Vagina (tissue), 2 donors: Measurements from ENCODE around the gene DCHS2. TPM values are rescaled to one million over a fixed set of nuclear protein-coding genes. Genes with fewer than 3 reads are reported as not detected.

Experiments used
- DNase-seq, 2 donors: peaks; one replicate each; pipeline ENCODE4 v3.0.0-alpha.2; 2017; ENCODE audit errors: extremely low spot score in 2 of 2
- H3K27ac ChIP-seq: fragments of 200-600 bp; sonication (generic); one replicate; pipeline ENCODE4 v1.5.1; 2019
- H3K27me3 ChIP-seq: fragments of 200-600 bp; sonication (generic); one replicate; pipeline ENCODE4 v1.5.1; 2019
- H3K36me3 ChIP-seq, 2 donors: fragments of 200-600 bp; sonication (generic); one replicate each; pipeline ENCODE4 v1.5.1; 2017 to 2019
- H3K4me1 ChIP-seq: fragments of 200-600 bp; sonication (generic); one replicate; pipeline ENCODE4 v1.5.1; 2019
- H3K4me3 ChIP-seq, 2 donors: fragments of 200-600 bp; sonication (generic); 1 replicate in 1 of 2; 2 replicates in 1 of 2; pipeline ENCODE4 v1.5.1; 2016 to 2019
- H3K9me3 ChIP-seq: fragments of 200-600 bp; sonication (generic); one replicate; pipeline ENCODE4 v1.5.1; 2019
- POLR2A ChIP-seq, 2 donors: fragments of 450-650 bp; IDR thresholded peaks; one replicate each; pipeline ENCODE4 v1.6.1; 2017; ENCODE audit warnings: antibody characterized with exemption in 2 of 2, mild to moderate bottlenecking in 2 of 2, moderate library complexity in 2 of 2
- POLR2AphosphoS5 ChIP-seq, 2 donors: sonication (generic); formaldehyde crosslinking; IDR thresholded peaks; one replicate each; pipeline ENCODE4 v1.9.0; 2017; ENCODE audit warnings: antibody characterized with exemption in 2 of 2, mild to moderate bottlenecking in 2 of 2, low read depth in 1 of 2; ENCODE audit not compliant: insufficient read depth in 1 of 2
- intact Hi-C: fragments of 100-400 bp; cut with DNase I; formaldehyde crosslinking; loops from one replicate; pipeline ENCODE4 v1.15.1; 2023
- total RNA-seq: library from RNA; depleted of rRNA; stranded (reverse); fragments of >200 nt; gene quantifications from one replicate; pipeline ENCODE4 v1.2.3, GENCODE V29; 2016
- TF ChIP-seq, protein P1 (sequence below), 3 experiments: fragments of 450-650 bp in 2 of 3; fragments of 200-600 bp in 1 of 3; sonication (generic) in 1 of 3; IDR thresholded peaks; one replicate each; pipeline ENCODE4 v1.5.1; 2017 to 2019; ENCODE audit warnings: antibody characterized with exemption in 3 of 3, mild to moderate bottlenecking in 2 of 3, moderate library complexity in 2 of 3

Gene DCHS2
- total RNA-seq, 1 donor from 2014 or later: 7.9 TPM

DNA sequence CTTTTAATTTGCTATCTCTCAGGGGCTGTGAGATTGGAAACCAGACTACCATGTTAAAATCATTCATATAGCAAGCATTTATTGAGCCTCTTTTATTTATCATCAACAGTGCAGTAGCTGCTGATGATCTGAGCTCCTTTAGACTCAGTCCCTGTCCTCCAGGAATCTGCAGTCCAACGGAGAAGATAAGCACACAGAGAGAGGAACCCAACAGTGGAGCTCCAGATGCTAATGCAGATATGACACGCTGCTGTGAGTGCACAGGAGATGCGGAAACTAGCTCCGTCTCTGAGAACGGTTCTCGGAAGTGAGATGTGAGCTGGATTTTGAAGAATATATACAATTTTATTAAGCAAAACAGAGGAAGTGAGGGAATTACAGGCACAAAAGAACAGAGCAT is 35.4 kb downstream of the DCHS2 start:
- Histone ChIP-seq H3K36me3 (no peaks in the 10 kb centered on the region), H3K4me1 (no peaks in the 10 kb centered on the region), H3K27ac (no peak overlapping the region), H3K9me3 (no peaks in the 10 kb centered on the region), H3K27me3 (no peaks in the 10 kb centered on the region), H3K4me3 (no peak overlapping the region)
- intact Hi-C loops: no loop called here
- no peak for TF ChIP-seq POLR2AphosphoS5 (IDR thresholded peaks at IDR 0.05; ENCODE audit: insufficient read depth in 1 of 2, low read depth in 1 of 2)
- TF ChIP-seq, protein P1, sequence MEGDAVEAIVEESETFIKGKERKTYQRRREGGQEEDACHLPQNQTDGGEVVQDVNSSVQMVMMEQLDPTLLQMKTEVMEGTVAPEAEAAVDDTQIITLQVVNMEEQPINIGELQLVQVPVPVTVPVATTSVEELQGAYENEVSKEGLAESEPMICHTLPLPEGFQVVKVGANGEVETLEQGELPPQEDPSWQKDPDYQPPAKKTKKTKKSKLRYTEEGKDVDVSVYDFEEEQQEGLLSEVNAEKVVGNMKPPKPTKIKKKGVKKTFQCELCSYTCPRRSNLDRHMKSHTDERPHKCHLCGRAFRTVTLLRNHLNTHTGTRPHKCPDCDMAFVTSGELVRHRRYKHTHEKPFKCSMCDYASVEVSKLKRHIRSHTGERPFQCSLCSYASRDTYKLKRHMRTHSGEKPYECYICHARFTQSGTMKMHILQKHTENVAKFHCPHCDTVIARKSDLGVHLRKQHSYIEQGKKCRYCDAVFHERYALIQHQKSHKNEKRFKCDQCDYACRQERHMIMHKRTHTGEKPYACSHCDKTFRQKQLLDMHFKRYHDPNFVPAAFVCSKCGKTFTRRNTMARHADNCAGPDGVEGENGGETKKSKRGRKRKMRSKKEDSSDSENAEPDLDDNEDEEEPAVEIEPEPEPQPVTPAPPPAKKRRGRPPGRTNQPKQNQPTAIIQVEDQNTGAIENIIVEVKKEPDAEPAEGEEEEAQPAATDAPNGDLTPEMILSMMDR (IDR thresholded peaks at IDR 0.05): no peak
- no peak for TF ChIP-seq POLR2A (IDR thresholded peaks at IDR 0.05)
- no peak for DNase-seq

DNA sequence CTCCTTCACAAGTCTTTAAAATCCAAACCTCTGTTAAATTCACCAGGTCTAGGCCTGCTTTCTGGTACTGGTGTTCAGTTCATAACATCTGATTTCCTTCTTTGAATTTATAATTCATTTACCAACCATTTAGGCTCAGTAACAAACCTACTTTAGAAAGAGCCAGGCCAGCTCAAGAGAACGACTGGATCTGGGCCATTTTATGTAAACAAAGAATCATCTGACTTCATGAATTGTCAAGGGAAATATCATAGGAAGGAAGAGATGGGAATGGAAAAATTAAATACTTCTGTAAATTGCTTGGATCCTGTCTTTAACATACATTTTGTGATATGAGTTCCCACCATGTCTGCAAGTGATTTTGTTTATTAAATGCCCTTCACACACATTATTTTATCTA is 36.5 kb downstream of the DCHS2 start:
- intact Hi-C loops: no loop called here
- H3K4me3 ChIP-seq: no peak overlapping the region
- DNase-seq: no peak
- H3K27me3 ChIP-seq: no peaks in the 10 kb centered on the region
- no peaks in the 10 kb centered on the region for H3K4me1 ChIP-seq
- TF ChIP-seq POLR2AphosphoS5 (IDR thresholded peaks at IDR 0.05; ENCODE audit: insufficient read depth in 1 of 2, low read depth in 1 of 2): no peak
- TF ChIP-seq POLR2A (IDR thresholded peaks at IDR 0.05): no peak
- TF ChIP-seq, protein P1 (IDR thresholded peaks at IDR 0.05): no peak
- no peaks in the 10 kb centered on the region for H3K36me3 ChIP-seq
- H3K9me3 ChIP-seq: no peaks in the 10 kb centered on the region
- no peak overlapping the region for H3K27ac ChIP-seq

DNA sequence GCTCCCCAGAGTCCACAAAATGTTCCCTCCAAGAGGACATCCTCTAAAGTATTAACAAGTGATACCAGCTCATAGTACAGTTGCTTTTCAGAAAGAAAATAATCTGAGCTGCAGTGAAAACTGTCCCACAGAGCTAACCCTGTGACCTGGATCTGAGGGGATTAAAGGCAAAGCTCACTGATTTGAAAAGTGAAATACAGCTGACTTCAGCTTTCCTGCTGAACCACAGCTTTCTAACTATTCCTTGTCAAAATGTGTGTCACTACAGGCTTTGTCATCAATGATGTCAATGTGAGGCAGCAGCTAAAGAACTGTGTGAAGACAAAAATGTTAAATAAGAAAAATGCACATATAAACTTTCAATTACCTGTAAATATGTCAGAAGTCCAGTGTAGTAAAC is 36.9 kb downstream of the DCHS2 start:
- H3K9me3 ChIP-seq: no peaks in the 10 kb centered on the region
- no peak for TF ChIP-seq POLR2AphosphoS5 (IDR thresholded peaks at IDR 0.05; ENCODE audit: insufficient read depth in 1 of 2, low read depth in 1 of 2)
- TF ChIP-seq, protein P1 (IDR thresholded peaks at IDR 0.05): no peak
- no peak for TF ChIP-seq POLR2A (IDR thresholded peaks at IDR 0.05)
- no peaks in the 10 kb centered on the region for H3K4me1 ChIP-seq
- intact Hi-C loops: no loop called here
- no peak overlapping the region for H3K4me3 ChIP-seq
- no peaks in the 10 kb centered on the region for H3K36me3 ChIP-seq
- no peaks in the 10 kb centered on the region for H3K27me3 ChIP-seq
- H3K27ac ChIP-seq: no peak overlapping the region
- no peak for DNase-seq

DNA sequence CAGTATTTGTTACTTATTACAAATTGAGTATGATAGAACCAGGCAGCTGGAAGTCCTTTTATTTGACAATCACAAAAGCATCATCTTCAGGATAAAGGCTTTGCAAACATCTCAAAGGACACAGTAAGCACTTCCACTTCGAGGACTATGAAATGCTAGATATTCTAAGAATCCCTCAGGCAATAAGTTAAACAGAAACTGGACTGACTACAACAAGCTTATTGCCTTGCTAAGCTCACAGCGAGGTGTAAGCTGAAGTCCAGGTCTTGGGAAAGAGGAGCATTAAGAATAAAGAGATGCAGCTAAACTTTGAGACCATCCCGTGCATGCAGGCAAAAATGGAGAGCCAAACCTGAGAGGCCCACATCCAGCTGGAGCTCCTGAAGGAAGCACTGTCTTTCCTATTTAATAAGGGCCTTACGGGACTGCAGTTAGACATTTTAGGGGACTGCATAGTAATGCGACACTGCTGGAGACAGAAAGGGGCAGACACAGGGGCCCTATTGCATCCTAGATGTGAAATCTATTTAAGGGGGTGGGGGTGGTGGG is 38.7 kb downstream of the DCHS2 start:
- intact Hi-C loops: no loop called here
- H3K36me3 ChIP-seq: no peaks in the 10 kb centered on the region

DNA sequence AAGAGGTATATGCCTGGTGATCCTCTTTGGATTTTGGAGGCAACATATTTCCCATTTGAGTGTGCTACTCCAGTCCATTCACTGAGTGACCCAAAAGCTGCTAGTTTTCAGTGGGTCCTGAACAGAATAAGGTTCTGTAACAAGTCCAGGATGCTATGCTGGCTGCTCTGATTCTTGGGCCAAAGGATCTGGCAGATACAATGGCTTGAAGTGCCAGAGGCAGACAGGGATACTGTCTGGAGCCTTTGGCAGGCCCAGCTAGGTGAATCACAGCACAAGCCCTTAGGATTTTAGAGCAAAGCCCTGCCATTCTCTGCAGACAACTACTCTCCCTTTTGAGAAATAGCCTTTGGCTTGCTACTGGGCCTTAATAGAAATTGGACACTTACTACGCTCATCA is 40.6 kb downstream of the DCHS2 start:
- Histone ChIP-seq H3K27me3 (no peaks in the 10 kb centered on the region), H3K36me3 (no peaks in the 10 kb centered on the region), H3K27ac (no peak overlapping the region), H3K9me3 (no peaks in the 10 kb centered on the region), H3K4me3 (no peak overlapping the region), H3K4me1 (no peaks in the 10 kb centered on the region)
- DNase-seq: no peak
- TF ChIP-seq POLR2A (IDR thresholded peaks at IDR 0.05) (no peak), POLR2AphosphoS5 (IDR thresholded peaks at IDR 0.05; ENCODE audit: insufficient read depth in 1 of 2, low read depth in 1 of 2) (no peak)
- TF ChIP-seq, protein P1 (IDR thresholded peaks at IDR 0.05): no peak
- intact Hi-C loops: no loop called here

More for the DNA sequence above, 38.7 kb downstream of the DCHS2 start:
- no peak overlapping the region for H3K4me3 ChIP-seq
- H3K4me1 ChIP-seq: no peaks in the 10 kb centered on the region
- TF ChIP-seq POLR2AphosphoS5 (IDR thresholded peaks at IDR 0.05; ENCODE audit: insufficient read depth in 1 of 2, low read depth in 1 of 2) (no peak), POLR2A (IDR thresholded peaks at IDR 0.05) (no peak)
- TF ChIP-seq, protein P1 (IDR thresholded peaks at IDR 0.05): no peak
- H3K27me3 ChIP-seq: no peaks in the 10 kb centered on the region
- no peaks in the 10 kb centered on the region for H3K9me3 ChIP-seq
- no peak for DNase-seq
- no peak overlapping the region for H3K27ac ChIP-seq
